8988T (cell line): Measurements from ENCODE around the gene GJA10.
"Not testable (repeated sequence)": the region's sequence is repeated elsewhere in the genome, so short reads cannot be mapped to it uniquely, and the experiment has no call there.

Source experiments
- DNase-seq: peaks from one replicate; pipeline ENCODE4 v3.0.0; 2011

The GJA10 gene

GRCh38 chr6:89894169-89894568 lies at the start of gene GJA10:
TSS of gene GJA10 (plus strand) at chr6:89894469. CDS start at chr6:89894469, 0 bp downstream.
- DNase-seq, result no peak

- not testable (repeated sequence) for DNase-seq
Measured at GRCh38 chr6:89847513-89847912, 46.8 kb upstream of the GJA10 start.

GRCh38 chr6:89853068-89853467 lies 41.2 kb upstream of the GJA10 start:
- no peak for DNase-seq

- DNase-seq, result no peak
Measured at GRCh38 chr6:89858041-89858440, 36.2 kb upstream of the GJA10 start.

GRCh38 chr6:89859744-89860143 lies 34.5 kb upstream of the GJA10 start:
- no peak for DNase-seq

GRCh38 chr6:89862273-89862672 lies 32.0 kb upstream of the GJA10 start:
- DNase-seq, result no peak

GRCh38 chr6:89862698-89863097 lies 31.6 kb upstream of the GJA10 start:
- DNase-seq, result no peak

- DNase-seq, result no peak
Measured at GRCh38 chr6:89866024-89866678, 28.1 kb upstream of the GJA10 start.

- DNase-seq, result no peak
Measured at GRCh38 chr6:89873721-89874120, 20.5 kb upstream of the GJA10 start.

- DNase-seq, result no peak
Measured at GRCh38 chr6:89874438-89874837, 19.8 kb upstream of the GJA10 start.

- no peak for DNase-seq
Measured at GRCh38 chr6:89886378-89887120, 7.7 kb upstream of the GJA10 start.

- no peak for DNase-seq
Measured at GRCh38 chr6:89887452-89888137, 6.7 kb upstream of the GJA10 start.

- no peak for DNase-seq
Measured at GRCh38 chr6:89888138-89888514, 6.1 kb upstream of the GJA10 start.

- no peak for DNase-seq
Measured at GRCh38 chr6:89888871-89889270, 5.4 kb upstream of the GJA10 start.

- not testable (repeated sequence) for DNase-seq
Measured at GRCh38 chr6:89890845-89891528, 3.3 kb upstream of the GJA10 start.

GRCh38 chr6:89892577-89892976 lies 1.7 kb upstream of the GJA10 start:
- DNase-seq, result not testable (repeated sequence)

- DNase-seq, result no peak
Measured at GRCh38 chr6:89895276-89895874, 1.1 kb downstream of the GJA10 start.

GRCh38 chr6:89910001-89910901 lies 16.0 kb downstream of the GJA10 start:
- DNase-seq, result not testable (repeated sequence)

- DNase-seq, result no peak
Measured at GRCh38 chr6:89910902-89911240, 16.6 kb downstream of the GJA10 start.

- no peak for DNase-seq
Measured at GRCh38 chr6:89916136-89916920, 22.1 kb downstream of the GJA10 start.

GRCh38 chr6:89917216-89917615 lies 22.9 kb downstream of the GJA10 start:
- DNase-seq, result no peak
